ENCODE results near the gene NFX1.

The NFX1 gene

DNA sequence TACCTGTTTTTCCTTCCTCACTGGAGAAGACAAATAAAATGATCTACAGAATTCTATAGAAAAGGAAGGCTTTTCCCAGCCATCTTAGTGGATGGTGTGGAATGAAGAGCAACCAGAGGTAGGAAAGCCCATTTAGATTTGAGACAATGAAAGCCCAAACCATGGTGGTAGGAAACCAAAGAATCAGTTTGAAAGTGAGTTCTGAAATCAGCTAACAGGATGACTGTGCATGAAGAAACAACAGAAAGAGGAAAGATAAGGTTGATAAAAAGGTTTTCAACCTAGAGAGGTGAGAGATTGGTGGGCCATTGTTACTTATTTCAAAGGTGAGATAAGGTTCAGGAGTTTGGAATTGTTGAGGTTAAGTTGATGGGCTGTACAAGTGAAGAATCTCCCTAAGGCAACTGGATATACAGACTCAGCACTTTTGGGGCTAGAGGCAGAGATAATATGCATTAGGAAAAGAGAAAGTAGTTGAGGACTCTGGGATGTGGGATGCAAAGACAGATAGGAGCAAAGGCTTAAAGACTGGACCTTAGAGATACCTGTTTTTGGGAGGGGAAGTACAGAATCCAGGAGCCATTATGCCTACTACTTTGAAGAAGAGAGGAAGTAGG, 23.1 kb upstream of the NFX1 start:
- no peak for DNase-seq (ENCODE audit: low read depth)

DNA sequence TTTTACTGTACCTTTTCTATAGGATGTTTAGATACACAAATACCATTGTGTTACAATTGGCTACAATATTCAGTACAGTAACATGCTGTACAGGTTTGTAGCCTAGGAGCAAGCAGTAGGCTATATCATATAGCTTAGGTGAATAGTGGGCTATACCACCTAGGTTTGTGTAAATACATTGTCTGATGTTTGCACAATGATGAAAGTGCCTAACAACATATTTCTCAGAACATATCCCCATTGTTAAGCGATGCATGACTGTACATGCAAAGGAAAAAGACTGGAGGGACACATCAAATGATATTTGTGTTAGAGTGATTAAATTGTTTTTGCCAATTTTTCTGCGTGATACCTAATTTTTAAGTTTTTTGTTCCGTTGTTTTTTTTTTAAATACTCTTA, 20.2 kb upstream of the NFX1 start:
- DNase-seq (ENCODE audit: low read depth) = no peak

- DNase-seq (ENCODE audit: low read depth) = no peak
Observed at GRCh38 chr9:33272061-33272460, 18.3 kb upstream of the NFX1 start.

DNA sequence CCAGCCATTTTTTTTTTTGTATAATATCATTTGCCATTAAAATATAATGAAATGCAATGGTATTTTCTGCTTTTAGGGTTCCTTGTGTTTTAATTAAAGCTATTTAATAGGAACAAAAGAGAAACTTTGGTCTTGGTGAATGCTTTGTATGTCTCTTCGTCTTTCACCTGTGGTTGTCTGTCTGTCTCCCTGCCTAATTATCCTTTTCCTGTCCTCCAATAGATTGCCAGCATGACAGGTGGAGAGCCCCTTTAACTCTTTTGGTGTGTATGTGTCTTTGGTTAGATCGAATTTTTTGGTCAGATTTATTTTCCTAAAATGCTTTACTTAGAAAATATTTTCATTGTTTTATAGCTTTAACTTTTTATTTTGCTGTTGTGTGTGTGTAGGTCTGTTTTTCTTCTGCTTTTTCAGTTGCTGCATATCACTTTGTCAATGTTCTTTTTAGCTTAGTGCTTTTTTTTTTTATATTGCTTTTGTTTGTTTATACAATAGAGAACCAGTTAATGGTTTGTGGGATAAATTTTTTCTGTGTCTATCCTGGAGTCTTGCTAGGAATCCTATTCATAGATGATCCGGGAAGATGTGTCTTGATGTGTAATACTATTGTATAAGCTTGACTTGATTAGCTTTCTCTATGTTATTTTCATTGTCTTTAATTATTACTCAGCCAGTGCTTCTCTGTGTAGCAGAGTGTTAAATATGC, 16.9 kb upstream of the NFX1 start:
- no peak for DNase-seq (ENCODE audit: low read depth)

DNA sequence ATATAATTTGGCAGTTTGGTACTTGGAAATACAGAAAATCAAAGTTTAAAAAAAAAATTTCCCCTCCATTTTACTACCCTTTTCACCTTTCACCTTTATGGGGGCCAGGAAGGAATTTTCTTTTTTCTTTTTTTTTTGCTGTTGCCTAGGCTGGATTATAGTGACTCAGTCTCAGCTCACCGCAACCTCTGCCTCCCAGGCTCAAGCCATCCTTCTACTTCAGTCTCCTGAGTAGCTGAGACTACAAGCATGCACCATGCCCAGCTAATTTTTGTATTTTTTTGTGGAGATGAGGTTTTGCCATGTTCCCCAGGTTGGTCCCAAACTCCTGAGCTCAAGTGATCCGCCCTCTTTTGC, 16.4 kb upstream of the NFX1 start:
- no peak for DNase-seq (ENCODE audit: low read depth)

DNA sequence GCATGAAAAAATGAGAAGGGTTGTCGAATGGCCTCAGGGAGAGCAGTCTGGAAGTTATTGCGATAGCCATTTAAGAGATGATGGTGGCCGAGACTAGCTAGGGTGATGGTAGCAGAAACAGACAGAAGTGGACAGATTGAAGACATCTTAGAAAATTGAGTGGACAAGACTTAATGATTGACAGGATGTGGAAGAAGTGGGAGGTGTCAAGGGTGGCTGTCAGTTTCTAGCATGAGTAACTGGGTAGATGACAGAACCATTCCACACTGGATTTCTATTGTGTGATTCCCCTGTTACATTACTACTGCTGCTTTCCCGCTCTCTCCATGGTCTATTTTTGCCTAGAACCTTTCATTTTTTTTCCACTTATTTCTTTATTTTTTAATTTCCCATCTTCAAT, 12.8 kb upstream of the NFX1 start:
- DNase-seq (ENCODE audit: low read depth) = no peak

DNA sequence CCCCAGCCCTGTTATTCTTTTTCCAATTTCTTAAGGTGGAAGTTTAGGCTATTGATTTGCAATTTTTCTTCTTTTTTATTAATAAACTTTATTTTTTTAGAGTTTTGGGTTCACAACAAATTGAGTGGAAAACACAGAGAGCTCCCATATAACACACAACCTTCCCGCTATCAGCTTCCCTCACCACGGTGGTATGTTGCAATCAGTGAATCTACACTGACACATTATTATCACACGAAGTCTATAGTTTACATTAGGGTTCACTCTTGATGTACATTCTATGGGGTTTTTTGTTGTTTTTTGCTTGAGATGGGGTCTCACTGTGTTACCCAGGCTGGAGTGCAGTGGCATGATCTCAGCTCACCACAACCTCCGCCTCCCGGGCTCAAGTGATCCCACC, 4.8 kb upstream of the NFX1 start:
- DNase-seq (ENCODE audit: low read depth) = no peak

- DNase-seq (ENCODE audit: low read depth) = no peak
Observed at GRCh38 chr9:33287087-33287490, 3.2 kb upstream of the NFX1 start.

GRCh38 chr9:33288235-33288634, 2.1 kb upstream of the NFX1 start:
- DNase-seq (ENCODE audit: low read depth) = no peak

DNA sequence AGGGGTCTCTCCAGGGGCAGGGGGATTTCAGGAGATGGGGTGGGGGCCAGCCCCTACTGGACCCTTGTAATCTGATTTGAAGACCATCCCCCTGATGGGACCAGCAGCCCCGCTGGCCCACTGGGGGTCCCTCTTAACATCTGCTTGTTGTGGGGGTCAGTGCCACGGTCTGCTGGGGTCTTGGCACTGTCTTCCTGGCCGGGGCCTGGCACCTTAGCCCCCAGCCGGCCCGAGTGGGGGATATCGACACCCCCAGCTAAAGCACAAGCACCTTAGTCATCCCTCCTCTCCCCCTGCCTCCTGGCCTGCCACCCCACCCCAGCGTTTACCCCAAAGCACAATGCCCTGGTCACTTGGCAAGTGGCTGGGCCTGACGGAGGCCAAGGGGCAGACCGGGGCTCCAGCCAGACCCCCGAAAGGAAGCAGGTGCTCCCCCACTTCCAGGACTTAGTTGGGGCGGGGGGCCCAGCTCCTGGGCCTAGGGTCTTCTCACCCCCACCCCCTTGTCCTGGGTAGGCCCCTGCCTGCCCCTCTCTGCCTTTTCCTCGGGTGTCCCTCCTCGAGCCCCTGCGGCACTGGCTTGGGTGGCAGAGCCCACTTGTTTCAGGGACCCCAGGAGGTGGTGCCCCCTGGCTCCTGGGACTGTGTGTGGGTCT, 1.4 kb upstream of the NFX1 start:
- DNase-seq (ENCODE audit: low read depth) = no peak

- no peak for DNase-seq (ENCODE audit: low read depth)
Observed at GRCh38 chr9:33289496-33289895, 820 bp upstream of the NFX1 start.

- DNase-seq (ENCODE audit: low read depth) = no peak
Observed at GRCh38 chr9:33289936-33290246, 425 bp upstream of the NFX1 start.

- DNase-seq (ENCODE audit: low read depth) = no peak
Observed at GRCh38 chr9:33291031-33291397, 698 bp downstream of the NFX1 start.

DNA sequence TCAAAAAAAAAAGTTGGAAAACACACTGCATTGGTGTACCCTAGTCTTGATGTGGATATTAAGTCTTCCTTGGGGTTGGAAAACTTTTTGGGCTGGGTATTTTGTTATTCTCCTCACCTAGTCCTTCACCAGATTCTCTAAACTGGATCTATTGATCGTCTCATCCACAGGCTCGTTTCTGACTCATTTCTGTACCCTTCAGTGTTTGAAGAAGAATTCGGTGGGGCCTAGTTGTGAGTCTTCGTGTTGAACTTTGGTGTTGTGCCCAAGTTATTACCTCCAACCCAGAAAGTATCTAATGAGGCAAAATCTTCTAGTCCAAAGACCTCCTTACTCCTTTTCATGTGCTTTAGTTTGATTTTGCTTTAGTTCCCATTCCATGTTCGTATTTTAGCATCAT, 1.6 kb downstream of the NFX1 start:
- DNase-seq (ENCODE audit: low read depth) = no peak

DNA sequence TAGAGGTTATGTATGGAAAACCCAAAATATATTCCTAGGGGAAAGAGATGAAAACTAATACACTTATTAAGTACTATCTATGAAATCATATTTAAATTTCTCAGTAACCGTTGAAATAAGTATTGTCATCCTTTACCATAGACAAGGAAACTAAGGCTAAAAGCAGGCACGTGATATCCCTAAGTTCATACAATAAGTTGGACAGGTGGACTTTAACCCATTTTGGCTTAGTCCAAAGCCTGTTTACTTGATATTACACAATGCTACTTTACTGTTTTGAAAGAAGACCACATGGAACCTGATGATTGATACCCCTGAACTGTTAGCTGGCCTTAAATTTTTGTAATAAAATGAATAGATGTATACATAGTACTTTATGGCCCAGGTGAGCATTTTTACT, 3.5 kb downstream of the NFX1 start:
- no peak for DNase-seq (ENCODE audit: low read depth)

DNA sequence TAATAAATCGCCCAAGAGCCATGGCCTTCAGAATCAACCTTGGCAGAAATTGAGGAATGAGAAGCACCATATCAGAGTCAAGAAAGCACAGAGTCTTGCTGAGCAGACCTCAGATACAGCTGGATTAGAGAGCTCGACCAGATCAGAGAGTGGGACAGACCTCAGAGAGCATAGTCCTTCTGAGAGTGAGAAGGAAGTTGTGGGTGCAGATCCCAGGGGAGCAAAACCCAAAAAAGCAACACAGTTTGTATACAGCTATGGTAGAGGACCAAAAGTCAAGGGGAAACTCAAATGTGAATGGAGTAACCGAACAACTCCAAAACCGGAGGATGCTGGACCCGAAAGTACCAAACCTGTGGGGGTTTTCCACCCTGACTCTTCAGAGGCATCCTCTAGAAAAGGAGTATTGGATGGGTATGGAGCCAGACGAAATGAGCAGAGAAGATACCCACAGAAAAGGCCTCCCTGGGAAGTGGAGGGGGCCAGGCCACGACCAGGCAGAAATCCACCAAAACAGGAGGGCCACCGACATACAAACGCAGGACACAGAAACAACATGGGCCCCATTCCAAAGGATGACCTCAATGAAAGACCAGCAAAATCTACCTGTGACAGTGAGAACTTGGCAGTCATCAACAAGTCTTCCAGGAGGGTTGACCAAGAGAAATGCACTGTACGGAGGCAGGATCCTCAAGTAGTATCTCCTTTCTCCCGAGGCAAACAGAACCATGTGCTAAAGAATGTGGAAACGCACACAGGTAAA, 4.5 kb downstream of the NFX1 start:
- DNase-seq (ENCODE audit: low read depth) = no peak

GRCh38 chr9:33295571-33295970, 5.3 kb downstream of the NFX1 start:
- DNase-seq (ENCODE audit: low read depth) = no peak

GRCh38 chr9:33297432-33297831, 7.1 kb downstream of the NFX1 start:
- DNase-seq (ENCODE audit: low read depth) = no peak

DNA sequence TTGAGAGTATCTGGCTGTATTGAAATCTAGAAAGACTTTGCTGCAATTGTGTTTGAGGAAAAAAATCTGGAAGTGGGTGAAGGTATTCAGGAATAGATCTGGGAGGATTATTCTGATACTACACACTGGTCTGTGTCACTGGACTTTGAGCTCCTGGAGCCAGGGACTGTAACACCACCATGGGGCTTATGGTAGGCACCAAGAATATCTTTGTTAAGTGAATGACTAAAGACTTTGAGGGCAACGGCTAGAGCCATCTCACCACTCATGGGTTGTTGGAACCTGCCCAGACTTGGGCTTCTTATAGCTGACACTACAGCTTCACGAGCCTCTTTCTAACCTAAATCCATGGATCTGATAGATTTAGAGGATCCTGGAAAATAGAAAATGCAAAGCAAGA, 10.2 kb downstream of the NFX1 start:
- no peak for DNase-seq (ENCODE audit: low read depth)

GRCh38 chr9:33304362-33304761, 14.0 kb downstream of the NFX1 start:
- no peak for DNase-seq (ENCODE audit: low read depth)

DNA sequence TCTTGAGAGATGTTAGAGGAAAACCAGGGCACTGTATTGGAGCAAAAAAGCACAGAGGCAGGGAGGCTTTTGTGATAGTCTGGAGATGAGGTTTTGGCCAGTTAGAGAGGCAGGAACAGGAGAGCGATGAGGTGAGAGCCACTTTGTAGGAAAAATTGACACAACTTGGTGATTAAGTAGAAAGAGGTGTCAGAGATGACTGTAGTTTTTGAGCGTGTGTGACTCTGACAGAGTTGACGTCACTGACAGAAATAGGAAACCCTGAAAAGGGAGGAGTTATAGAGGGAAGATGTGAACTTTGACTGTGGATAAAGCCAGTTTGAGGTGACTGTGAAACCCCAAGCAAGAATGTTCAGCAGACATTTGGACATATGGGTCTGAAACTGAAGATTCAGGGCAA, 15.7 kb downstream of the NFX1 start:
- DNase-seq (ENCODE audit: low read depth) = no peak

- DNase-seq (ENCODE audit: low read depth) = no peak
Observed at GRCh38 chr9:33307067-33307466, 16.8 kb downstream of the NFX1 start.

DNA sequence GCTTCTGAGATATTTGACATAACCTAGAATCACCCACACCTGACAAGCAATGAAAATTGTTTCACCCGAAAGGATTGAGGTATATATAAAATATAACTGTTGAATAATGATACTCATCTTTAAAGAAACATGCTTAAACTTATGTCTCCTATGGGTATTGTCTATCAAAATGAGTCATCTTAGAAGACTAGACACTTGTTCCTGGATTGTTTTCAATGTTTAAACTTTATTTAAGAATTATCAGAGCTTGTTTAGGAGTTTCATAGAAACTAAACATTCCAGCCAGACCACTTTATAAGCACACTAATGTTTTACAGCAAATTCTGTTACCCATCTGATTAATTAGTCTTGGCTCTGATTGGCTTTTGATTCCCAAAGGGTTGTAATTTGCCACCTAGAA, 19.6 kb downstream of the NFX1 start:
- no peak for DNase-seq (ENCODE audit: low read depth)
